ENCODE measurements around the gene BMAL1.

BMAL1 gene

DNA sequence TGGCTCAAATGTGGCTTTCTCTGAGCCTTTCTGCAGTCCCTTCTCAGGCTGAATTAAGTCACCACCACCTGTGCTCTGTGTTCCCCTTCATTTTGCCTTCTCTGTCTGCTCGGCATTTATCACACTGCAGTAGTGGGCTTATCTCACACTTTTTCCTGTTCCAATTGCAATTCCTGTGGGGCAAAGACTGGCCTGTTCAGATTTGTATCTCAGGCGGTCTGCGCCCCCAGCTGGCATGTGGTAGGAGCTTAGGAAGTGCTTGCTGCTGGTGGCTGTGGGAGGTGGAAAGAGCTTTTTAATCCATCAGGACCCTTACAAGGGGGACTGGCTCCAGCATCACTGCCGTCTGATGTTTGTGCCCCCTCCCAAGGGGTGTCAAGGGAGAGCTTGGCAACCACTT, 21.2 kb downstream of the BMAL1 start:
- Histone ChIP-seq H3K36me3 (ENCODE audit: control insufficient read depth, low read length) (no peaks in the 10 kb centered on the region), H3K9me3 (ENCODE audit: control insufficient read depth, insufficient read depth, low read length) (no peaks in the 10 kb centered on the region), H3F3A (ENCODE audit: control insufficient read depth, insufficient read depth) (no peaks in the 10 kb centered on the region), H3K27ac (ENCODE audit: low read depth, low read length) (no peak overlapping the region), H3K79me2 (ENCODE audit: control insufficient read depth, low read length) (no peaks in the 10 kb centered on the region), H3K27me3 (ENCODE audit: control insufficient read depth, low read length) (no peaks in the 10 kb centered on the region), H3K9me2 (replicated peaks; ENCODE audit: control insufficient read depth, low read length) (no peaks in the 10 kb centered on the region), H3K4me2 (ENCODE audit: low read length) (no peak overlapping the region), H4K20me1 (ENCODE audit: control insufficient read depth, insufficient read depth, low read depth, low read length) (no peaks in the 10 kb centered on the region), H3K4me3 (ENCODE audit: low read length) (no peak overlapping the region), H3K4me1 (ENCODE audit: control insufficient read depth, low read length) (no peaks in the 10 kb centered on the region)
- TF ChIP-seq EZH2phosphoT487 (IDR thresholded peaks at IDR 0.05; ENCODE audit: borderline replicate concordance, low read length): no peak
- TF ChIP-seq, protein P1, sequence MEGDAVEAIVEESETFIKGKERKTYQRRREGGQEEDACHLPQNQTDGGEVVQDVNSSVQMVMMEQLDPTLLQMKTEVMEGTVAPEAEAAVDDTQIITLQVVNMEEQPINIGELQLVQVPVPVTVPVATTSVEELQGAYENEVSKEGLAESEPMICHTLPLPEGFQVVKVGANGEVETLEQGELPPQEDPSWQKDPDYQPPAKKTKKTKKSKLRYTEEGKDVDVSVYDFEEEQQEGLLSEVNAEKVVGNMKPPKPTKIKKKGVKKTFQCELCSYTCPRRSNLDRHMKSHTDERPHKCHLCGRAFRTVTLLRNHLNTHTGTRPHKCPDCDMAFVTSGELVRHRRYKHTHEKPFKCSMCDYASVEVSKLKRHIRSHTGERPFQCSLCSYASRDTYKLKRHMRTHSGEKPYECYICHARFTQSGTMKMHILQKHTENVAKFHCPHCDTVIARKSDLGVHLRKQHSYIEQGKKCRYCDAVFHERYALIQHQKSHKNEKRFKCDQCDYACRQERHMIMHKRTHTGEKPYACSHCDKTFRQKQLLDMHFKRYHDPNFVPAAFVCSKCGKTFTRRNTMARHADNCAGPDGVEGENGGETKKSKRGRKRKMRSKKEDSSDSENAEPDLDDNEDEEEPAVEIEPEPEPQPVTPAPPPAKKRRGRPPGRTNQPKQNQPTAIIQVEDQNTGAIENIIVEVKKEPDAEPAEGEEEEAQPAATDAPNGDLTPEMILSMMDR (IDR thresholded peaks at IDR 0.05; ENCODE audit: low read depth, low read length, poor library complexity, severe bottlenecking): no peak

DNA sequence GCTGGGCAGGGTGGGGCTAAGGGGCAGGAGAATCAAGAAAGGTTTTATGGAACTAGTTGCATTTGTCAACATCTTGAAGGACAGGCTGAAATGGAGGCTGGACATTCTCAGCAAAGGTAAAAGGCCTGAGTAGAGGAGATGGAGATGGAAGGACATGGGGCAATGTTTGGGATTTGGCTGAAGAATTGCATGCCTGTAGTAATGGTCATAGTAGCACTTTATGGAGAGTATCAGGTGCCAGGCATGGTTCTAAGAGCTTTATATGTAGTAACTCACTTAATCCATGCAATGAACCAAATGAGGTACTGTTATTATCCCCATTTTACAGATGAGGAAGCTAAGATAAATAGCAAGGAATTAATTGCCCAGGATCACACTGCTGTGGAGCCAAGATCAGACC, 23.9 kb downstream of the BMAL1 start:
- no peaks in the 10 kb centered on the region for H3K9me2 ChIP-seq (replicated peaks; ENCODE audit: control insufficient read depth, low read length)
- no peak overlapping the region for H3K4me2 ChIP-seq (ENCODE audit: low read length)
- no peaks in the 10 kb centered on the region for H3K36me3 ChIP-seq (ENCODE audit: control insufficient read depth, low read length)
- no peaks in the 10 kb centered on the region for H3K4me1 ChIP-seq (ENCODE audit: control insufficient read depth, low read length)
- H3K79me2 ChIP-seq (ENCODE audit: control insufficient read depth, low read length): no peaks in the 10 kb centered on the region
- TF ChIP-seq, protein P1 (IDR thresholded peaks at IDR 0.05; ENCODE audit: low read depth, low read length, poor library complexity, severe bottlenecking): no peak
- TF ChIP-seq EZH2phosphoT487 (IDR thresholded peaks at IDR 0.05; ENCODE audit: borderline replicate concordance, low read length): no peak
- no peaks in the 10 kb centered on the region for H3K27me3 ChIP-seq (ENCODE audit: control insufficient read depth, low read length)
- no peaks in the 10 kb centered on the region for H4K20me1 ChIP-seq (ENCODE audit: control insufficient read depth, insufficient read depth, low read depth, low read length)
- no peak overlapping the region for H3K4me3 ChIP-seq (ENCODE audit: low read length)
- H3K9me3 ChIP-seq (ENCODE audit: control insufficient read depth, insufficient read depth, low read length): no peaks in the 10 kb centered on the region
- H3F3A ChIP-seq (ENCODE audit: control insufficient read depth, insufficient read depth): no peaks in the 10 kb centered on the region
- H3K27ac ChIP-seq (ENCODE audit: low read depth, low read length): no peak overlapping the region

DNA sequence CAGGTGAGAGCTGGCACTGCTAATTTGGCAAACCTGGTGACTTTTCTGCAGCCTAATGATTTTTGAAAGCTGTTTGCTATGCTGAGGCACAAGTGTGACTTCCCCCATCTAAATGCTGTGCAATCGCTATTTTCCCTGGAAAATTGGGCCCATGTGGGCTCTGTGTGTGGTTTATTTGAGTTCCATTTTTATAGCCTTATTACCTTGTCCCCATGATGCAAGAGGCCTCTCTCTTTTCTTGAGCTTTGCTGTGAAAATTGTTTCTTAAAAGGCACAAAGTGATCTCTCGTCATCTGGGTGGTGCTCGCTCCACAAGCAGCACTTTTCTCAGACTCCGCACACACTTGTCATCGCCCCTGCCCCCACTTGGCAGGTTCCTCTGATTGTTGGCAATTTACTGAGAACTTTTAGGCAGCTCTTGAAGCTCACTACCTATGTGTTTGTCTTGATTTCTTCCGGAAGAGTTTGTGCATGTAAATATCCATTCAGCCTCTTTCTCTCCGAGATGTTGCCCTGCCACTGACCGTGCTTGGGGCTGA, 24.9 kb downstream of the BMAL1 start:
- Histone ChIP-seq H4K20me1 (ENCODE audit: control insufficient read depth, insufficient read depth, low read depth, low read length) (no peaks in the 10 kb centered on the region), H3K27ac (ENCODE audit: low read depth, low read length) (no peak overlapping the region), H3K9me3 (ENCODE audit: control insufficient read depth, insufficient read depth, low read length) (no peaks in the 10 kb centered on the region), H3K36me3 (ENCODE audit: control insufficient read depth, low read length) (no peaks in the 10 kb centered on the region), H3K4me1 (ENCODE audit: control insufficient read depth, low read length) (no peaks in the 10 kb centered on the region), H3K4me3 (ENCODE audit: low read length) (no peak overlapping the region), H3K4me2 (ENCODE audit: low read length) (no peak overlapping the region), H3K27me3 (ENCODE audit: control insufficient read depth, low read length) (no peaks in the 10 kb centered on the region), H3K79me2 (ENCODE audit: control insufficient read depth, low read length) (no peaks in the 10 kb centered on the region), H3K9me2 (replicated peaks; ENCODE audit: control insufficient read depth, low read length) (no peaks in the 10 kb centered on the region), H3F3A (ENCODE audit: control insufficient read depth, insufficient read depth) (no peaks in the 10 kb centered on the region)
- no peak for TF ChIP-seq EZH2phosphoT487 (IDR thresholded peaks at IDR 0.05; ENCODE audit: borderline replicate concordance, low read length)
- TF ChIP-seq, protein P1 (IDR thresholded peaks at IDR 0.05; ENCODE audit: low read depth, low read length, poor library complexity, severe bottlenecking): no peak
